ENCODE measurements around the gene PPIP5K1.
A peak's percentile ranks its signal among the peaks of the same experiment; 100 is the strongest.
"Not testable (repeated sequence)": the region's sequence is repeated elsewhere in the genome, so short reads cannot be mapped to it uniquely, and the experiment has no call there.

PPIP5K1 gene

GRCh38 chr15:43589778-43590466 is at the start of gene PPIP5K1:
Gene PPIP5K1 (minus strand): TSS chr15:43590208. CDS start chr15:43584504, 5,704 bp downstream.
- DNase-seq = not testable (repeated sequence)

GRCh38 chr15:43638464-43639204 is 48.6 kb upstream of the PPIP5K1 start:
- not testable (repeated sequence) for DNase-seq

- DNase-seq = not testable (repeated sequence)
These were observed 36.9 kb upstream of the PPIP5K1 start for GRCh38 chr15:43626937-43627336.

- no peak for DNase-seq
These were observed 35.1 kb upstream of the PPIP5K1 start for GRCh38 chr15:43625106-43625505.

- DNase-seq = not testable (repeated sequence)
These were observed 32.2 kb upstream of the PPIP5K1 start for GRCh38 chr15:43622068-43622799.

GRCh38 chr15:43618700-43619099 is 28.7 kb upstream of the PPIP5K1 start, which contains the start of gene STRC:
Gene STRC (minus strand): TSS chr15:43618800. CDS start chr15:43618722, 78 bp downstream.
- not testable (repeated sequence) for DNase-seq

GRCh38 chr15:43617750-43618149 is 27.7 kb upstream of the PPIP5K1 start:
- DNase-seq = not testable (repeated sequence)

GRCh38 chr15:43602233-43602632 is 12.2 kb upstream of the PPIP5K1 start:
- DNase-seq = peak; percentile 96

- not testable (repeated sequence) for DNase-seq
These were observed 10.2 kb upstream of the PPIP5K1 start for GRCh38 chr15:43600200-43600599.

GRCh38 chr15:43599131-43599530 is 9.1 kb upstream of the PPIP5K1 start:
- not testable (repeated sequence) for DNase-seq

- not testable (repeated sequence) for DNase-seq
These were observed 3.6 kb upstream of the PPIP5K1 start, which contains the start of gene CKMT1B for GRCh38 chr15:43593328-43594190. Gene CKMT1B (plus strand): TSS chr15:43594027. CDS start chr15:43594219, 192 bp downstream.

GRCh38 chr15:43592841-43593240 is 2.8 kb upstream of the PPIP5K1 start:
- DNase-seq = not testable (repeated sequence)

- DNase-seq = not testable (repeated sequence)
These were observed 15.4 kb downstream of the PPIP5K1 start for GRCh38 chr15:43574607-43575006.

GRCh38 chr15:43566615-43567014 is 23.4 kb downstream of the PPIP5K1 start:
- not testable (repeated sequence) for DNase-seq

- not testable (repeated sequence) for DNase-seq
These were observed 26.2 kb downstream of the PPIP5K1 start for GRCh38 chr15:43563793-43564192.

- not testable (repeated sequence) for DNase-seq
These were observed 27.3 kb downstream of the PPIP5K1 start for GRCh38 chr15:43562753-43563152.

- no peak for DNase-seq
These were observed 37.0 kb downstream of the PPIP5K1 start for GRCh38 chr15:43552986-43553385.

- peak; percentile 73 for DNase-seq
These were observed 37.8 kb downstream of the PPIP5K1 start for GRCh38 chr15:43552256-43552655.

GRCh38 chr15:43550527-43551363 is 39.3 kb downstream of the PPIP5K1 start:
- no peak for DNase-seq

- DNase-seq = no peak
These were observed 42.5 kb downstream of the PPIP5K1 start for GRCh38 chr15:43547539-43547938.

GRCh38 chr15:43545426-43545825 is 44.6 kb downstream of the PPIP5K1 start:
- DNase-seq = no peak

All from NCI-H2171 treated with DMSO at 0.1 percent for 48 hours (cell line).